ENCODE measurements around the gene LRFN5.

LRFN5 gene

DNA sequence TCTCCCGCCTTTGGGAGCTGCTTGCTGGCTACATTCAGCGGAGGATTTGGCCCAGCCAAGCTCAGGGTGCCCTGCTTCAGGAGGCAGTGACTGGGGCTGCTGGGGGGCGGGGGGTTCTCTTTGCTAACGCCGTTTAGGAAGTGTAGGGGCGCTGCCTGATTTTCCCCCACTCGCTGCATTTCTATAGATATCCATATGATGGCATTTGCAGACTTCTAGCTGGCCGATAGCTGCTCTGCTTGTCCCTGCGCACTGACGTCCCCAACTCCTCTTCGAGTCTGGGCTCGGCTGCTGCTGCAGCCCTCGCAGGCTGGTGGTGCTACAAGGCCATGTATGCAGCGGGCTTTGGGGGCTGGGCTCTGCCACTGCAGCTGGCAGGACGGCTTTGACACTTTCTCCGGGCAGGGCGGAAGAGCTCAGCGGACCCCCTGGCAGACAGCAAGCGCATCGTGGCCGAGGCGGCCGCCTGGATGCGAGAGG, 3.1 kb downstream of the LRFN5 start:
- no peak for DNase-seq (ENCODE audit: low read depth)
- TF ChIP-seq, protein P1, sequence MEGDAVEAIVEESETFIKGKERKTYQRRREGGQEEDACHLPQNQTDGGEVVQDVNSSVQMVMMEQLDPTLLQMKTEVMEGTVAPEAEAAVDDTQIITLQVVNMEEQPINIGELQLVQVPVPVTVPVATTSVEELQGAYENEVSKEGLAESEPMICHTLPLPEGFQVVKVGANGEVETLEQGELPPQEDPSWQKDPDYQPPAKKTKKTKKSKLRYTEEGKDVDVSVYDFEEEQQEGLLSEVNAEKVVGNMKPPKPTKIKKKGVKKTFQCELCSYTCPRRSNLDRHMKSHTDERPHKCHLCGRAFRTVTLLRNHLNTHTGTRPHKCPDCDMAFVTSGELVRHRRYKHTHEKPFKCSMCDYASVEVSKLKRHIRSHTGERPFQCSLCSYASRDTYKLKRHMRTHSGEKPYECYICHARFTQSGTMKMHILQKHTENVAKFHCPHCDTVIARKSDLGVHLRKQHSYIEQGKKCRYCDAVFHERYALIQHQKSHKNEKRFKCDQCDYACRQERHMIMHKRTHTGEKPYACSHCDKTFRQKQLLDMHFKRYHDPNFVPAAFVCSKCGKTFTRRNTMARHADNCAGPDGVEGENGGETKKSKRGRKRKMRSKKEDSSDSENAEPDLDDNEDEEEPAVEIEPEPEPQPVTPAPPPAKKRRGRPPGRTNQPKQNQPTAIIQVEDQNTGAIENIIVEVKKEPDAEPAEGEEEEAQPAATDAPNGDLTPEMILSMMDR (conservative IDR thresholded peaks at IDR 0.05; ENCODE audit: low read depth, low read length) = peak; percentile 63
- H3K4me3 ChIP-seq (ENCODE audit: low read length) = peak overlapping the region; percentile 59

DNA sequence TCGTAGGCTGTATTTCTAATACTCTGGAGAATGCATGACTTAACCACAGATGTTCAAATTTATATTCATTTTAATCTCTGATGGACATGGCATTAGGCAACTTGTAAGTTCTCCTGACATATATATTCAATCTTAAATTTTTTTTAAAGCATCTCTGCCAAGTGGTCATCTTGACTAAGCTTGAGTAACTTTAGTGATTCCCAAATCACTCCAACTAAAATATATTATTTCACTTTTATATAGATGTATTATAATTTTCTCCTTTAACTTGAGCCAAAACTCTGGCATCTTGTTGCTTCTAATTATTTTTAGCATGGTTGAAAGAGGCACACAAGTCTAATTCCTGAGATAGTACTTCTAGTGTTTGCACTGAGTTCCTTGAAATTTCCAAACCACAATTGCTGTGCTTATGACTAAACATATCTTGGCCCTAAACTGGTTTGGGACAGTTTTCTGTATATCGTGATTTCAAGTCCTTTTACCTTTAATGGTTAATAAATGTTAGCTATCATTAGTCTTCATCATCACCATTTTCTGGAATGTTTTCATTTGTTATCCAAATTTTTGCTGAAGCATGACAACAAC, 8.4 kb downstream of the LRFN5 start:
- no peak overlapping the region for H3K4me3 ChIP-seq (ENCODE audit: low read length)
- TF ChIP-seq, protein P1 (conservative IDR thresholded peaks at IDR 0.05; ENCODE audit: low read depth, low read length) = no peak
- no peak for DNase-seq (ENCODE audit: low read depth)

DNA sequence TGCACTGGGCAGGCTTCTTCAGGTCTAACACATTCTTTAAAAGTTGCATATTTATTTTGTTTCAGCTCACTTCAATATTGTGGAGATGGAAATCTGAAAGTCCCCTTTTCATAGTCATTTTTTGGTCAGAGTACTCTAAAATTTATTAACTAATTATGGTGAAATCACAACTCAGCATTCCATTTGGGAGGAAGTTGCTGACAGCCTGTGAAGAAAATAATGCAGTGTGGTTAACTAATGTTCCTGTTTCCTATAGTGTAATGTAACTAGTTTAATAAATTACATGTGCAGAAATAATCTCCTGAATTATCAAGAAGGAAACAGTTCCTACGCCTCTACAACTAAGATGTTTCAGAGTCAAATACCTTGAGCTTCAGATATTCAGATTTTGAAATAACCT, 17.1 kb downstream of the LRFN5 start:
- H3K4me3 ChIP-seq (ENCODE audit: low read length) = no peak overlapping the region
- DNase-seq (ENCODE audit: low read depth) = no peak
- TF ChIP-seq, protein P1 (conservative IDR thresholded peaks at IDR 0.05; ENCODE audit: low read depth, low read length) = no peak

DNA sequence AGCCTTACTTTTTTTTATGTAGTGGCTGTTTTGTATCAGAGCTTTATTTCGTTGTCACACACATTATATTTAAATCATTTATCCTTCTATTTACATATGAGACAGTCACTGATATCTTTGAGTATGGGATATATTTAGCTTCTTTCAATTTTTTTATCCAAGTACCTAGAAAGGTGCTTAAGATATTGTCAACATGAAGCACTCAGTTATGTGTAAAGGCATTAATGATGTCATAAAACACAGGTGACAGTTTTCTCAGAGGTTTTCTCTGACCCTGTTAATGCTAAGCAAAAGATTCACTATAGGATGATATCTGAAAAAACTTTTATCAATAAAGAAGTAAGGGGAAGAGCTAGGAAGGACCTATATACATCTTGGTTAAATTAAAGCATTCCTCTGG, 23.2 kb downstream of the LRFN5 start:
- no peak overlapping the region for H3K4me3 ChIP-seq (ENCODE audit: low read length)

DNA sequence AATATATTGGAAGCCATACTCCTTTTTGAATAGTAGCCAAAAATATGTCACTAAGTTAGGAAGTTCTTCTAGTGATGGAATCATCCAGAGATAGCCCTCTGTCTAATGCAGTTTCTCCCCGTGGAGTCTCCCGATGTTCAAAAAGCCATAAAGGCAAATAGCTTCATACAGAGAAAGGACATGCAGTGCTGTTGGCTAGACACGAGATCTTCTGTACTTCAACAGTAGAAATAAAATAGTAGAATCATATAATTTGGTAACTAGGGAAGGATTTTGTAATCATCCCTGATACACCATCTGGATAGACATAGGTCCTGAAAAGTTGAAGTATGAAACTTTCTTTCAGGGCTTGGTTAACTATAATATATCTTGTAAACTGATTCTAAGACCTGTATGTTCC, 27.6 kb downstream of the LRFN5 start:
- TF ChIP-seq, protein P1 (conservative IDR thresholded peaks at IDR 0.05; ENCODE audit: low read depth, low read length) = no peak
- no peak for DNase-seq (ENCODE audit: low read depth)
- H3K4me3 ChIP-seq (ENCODE audit: low read length) = no peak overlapping the region

More for the DNA sequence above, 23.2 kb downstream of the LRFN5 start:
- DNase-seq (ENCODE audit: low read depth) = no peak
- TF ChIP-seq, protein P1 (conservative IDR thresholded peaks at IDR 0.05; ENCODE audit: low read depth, low read length) = no peak

DNA sequence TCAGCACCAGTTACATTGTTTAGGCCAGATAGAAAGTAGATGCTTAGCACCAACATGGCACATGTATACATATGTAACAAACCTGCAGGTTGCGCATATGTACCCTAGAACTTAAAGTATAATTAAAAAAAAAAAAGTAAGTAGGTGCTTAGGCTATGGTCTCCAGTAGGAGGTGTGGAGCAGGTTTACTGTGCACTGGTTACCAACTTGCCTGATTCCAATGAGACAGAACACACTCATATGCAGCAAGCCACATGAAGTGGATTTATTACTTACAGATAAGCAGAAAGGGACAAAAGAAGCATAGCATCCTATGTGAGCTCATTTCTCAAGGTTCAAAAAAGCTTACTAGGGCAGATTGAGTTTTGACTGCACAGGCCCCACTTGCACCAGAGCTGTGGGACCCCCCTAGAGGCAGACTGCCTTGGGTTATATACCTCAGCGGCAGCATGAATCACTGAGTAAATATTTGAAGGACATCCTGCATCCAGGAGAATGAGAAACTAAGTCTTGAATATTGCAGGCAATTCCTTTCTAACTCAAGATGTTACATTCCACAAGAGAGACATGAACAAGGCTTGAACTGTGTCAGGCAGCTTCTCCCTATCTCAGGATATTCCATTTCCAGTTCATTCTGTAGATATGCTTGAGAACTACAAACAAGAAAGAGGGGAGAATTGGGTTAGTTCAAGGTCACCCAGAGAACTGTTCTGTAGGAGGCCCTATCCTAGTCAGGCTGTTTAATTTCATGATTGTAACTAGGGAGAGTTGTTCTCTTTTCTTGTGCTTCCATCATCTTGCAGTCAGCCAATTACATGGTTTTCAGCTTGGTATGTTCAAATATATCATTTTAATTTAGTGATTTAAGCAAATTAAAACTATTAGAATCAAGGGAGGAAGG, 30.1 kb downstream of the LRFN5 start:
- no peak overlapping the region for H3K4me3 ChIP-seq (ENCODE audit: low read length)
- TF ChIP-seq, protein P1 (conservative IDR thresholded peaks at IDR 0.05; ENCODE audit: low read depth, low read length) = no peak
- DNase-seq (ENCODE audit: low read depth) = no peak

Measured in retinal pigment epithelial cell (primary cell).